ENCODE data around the gene EBLN2.

EBLN2 gene

DNA sequence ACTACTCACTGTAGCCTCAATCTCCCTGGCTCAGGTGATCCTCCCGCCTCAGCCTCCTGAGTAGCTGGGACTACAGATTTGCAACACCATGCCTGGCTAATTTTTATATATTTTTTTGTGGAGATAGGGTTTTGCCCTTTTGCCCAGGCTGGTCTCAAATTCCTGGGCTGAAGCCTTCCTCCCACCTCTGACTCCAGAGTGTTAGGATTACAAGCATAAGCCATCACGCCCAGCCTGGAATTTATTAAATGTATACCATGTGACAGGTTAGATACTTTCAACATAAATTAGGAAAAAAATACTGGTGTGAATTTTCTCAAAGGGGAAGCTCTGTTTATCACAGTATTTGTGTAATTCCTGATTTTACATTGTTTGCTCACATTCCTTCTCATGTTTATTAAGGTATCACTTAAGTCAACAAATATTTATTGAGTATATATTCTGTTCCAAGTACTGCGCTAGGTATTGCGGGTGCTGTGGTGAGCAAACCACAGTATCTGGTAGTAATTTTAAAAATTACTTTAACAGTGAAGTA, 40.1 kb upstream of the EBLN2 start:
- no peak for TF ChIP-seq CTCF (IDR thresholded peaks at IDR 0.05; ENCODE audit: low read length)
- no peak for TF ChIP-seq EZH2 (IDR thresholded peaks at IDR 0.05; ENCODE audit: borderline replicate concordance, low read length)
- Histone ChIP-seq H3K9me3 (ENCODE audit: low read length) (no peaks in the 10 kb centered on the region), H3K4me3 (ENCODE audit: low read depth, low read length, poor library complexity, severe bottlenecking) (no peak overlapping the region), H4K20me1 (ENCODE audit: insufficient read depth, low read length) (no peaks in the 10 kb centered on the region), H3F3A (ENCODE audit: insufficient read depth, low read length) (no peaks in the 10 kb centered on the region), H3K9ac (ENCODE audit: low read length) (no peak overlapping the region), H3K4me2 (ENCODE audit: low read length) (no peak overlapping the region), H3K36me3 (ENCODE audit: insufficient read depth, low read length) (peaks cover 46% of the 10 kb centered on the region), H3K79me2 (ENCODE audit: insufficient read depth, low read length) (peaks cover 100% of the 10 kb centered on the region), H2AFZ (ENCODE audit: low read length) (no peak overlapping the region), H3K9me2 (ENCODE audit: low read depth, low read length) (no peaks in the 10 kb centered on the region), H3K27me3 (ENCODE audit: insufficient read depth, low read length) (no peaks in the 10 kb centered on the region), H3K4me1 (ENCODE audit: insufficient read depth, low read length, severe bottlenecking) (no peaks in the 10 kb centered on the region), H3K27ac (ENCODE audit: low read depth, low read length, poor library complexity, severe bottlenecking) (no peak overlapping the region)

DNA sequence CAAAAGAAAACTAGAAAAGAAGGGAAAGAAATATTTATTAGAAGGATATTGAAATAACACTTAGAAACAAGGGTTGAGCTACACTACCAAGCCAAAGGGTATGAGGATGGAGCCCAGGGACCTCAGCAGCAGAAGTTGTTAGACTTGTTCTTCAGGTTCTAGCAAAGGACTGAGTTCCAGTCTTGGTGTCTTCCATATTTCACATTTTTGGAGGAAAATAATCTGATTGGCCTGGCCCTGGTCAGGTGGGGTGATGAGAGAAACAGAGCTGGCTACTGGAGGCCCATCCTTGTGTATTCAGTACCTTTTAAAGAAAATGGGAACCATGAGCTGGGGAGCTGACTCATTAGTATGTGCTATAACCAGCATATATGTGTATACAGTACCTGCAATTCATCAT, 36.6 kb upstream of the EBLN2 start:
- peaks cover 54% of the 10 kb centered on the region for H3K36me3 ChIP-seq (ENCODE audit: insufficient read depth, low read length)
- H3K27me3 ChIP-seq (ENCODE audit: insufficient read depth, low read length): no peaks in the 10 kb centered on the region
- H3K9me2 ChIP-seq (ENCODE audit: low read depth, low read length): no peaks in the 10 kb centered on the region
- H2AFZ ChIP-seq (ENCODE audit: low read length): no peak overlapping the region
- H3K4me1 ChIP-seq (ENCODE audit: insufficient read depth, low read length, severe bottlenecking): no peaks in the 10 kb centered on the region
- no peaks in the 10 kb centered on the region for H3F3A ChIP-seq (ENCODE audit: insufficient read depth, low read length)
- no peak for TF ChIP-seq CTCF (IDR thresholded peaks at IDR 0.05; ENCODE audit: low read length)
- no peak for TF ChIP-seq EZH2 (IDR thresholded peaks at IDR 0.05; ENCODE audit: borderline replicate concordance, low read length)
- H3K4me3 ChIP-seq (ENCODE audit: low read depth, low read length, poor library complexity, severe bottlenecking): no peak overlapping the region
- no peak overlapping the region for H3K9ac ChIP-seq (ENCODE audit: low read length)
- no peaks in the 10 kb centered on the region for H3K9me3 ChIP-seq (ENCODE audit: low read length)
- H3K79me2 ChIP-seq (ENCODE audit: insufficient read depth, low read length): peaks cover 99% of the 10 kb centered on the region
- no peak overlapping the region for H3K27ac ChIP-seq (ENCODE audit: low read depth, low read length, poor library complexity, severe bottlenecking)
- no peak overlapping the region for H3K4me2 ChIP-seq (ENCODE audit: low read length)
- H4K20me1 ChIP-seq (ENCODE audit: insufficient read depth, low read length): no peaks in the 10 kb centered on the region

DNA sequence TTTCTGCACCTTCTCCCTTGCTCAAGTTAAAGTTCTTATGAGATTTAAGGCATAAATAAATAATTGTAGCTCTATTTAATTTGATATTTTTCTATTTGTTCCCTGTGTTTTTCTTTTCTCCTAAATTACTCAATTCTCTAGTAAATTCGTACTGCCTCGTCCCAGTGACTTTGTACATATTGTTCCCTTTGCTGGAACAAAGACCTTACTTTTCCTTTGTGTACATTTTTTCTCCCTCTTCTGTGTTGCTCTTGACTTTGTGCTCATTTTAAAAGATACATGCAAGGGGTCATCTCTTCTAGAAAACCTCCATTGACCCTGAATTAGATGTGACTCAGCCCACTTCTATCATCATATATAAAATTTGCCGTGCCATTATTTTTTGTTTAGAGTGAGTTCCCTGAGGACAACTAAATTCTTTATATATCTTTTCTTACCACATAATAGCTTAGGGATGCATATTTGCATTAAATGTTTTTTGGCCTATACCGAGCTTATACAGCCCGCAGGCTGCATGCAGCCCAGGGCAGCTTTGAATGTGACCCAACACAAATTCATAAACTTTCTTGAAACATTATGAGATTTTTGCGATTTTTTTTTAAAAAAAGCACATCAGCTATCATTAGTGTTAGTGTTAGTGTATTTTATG, 35.2 kb upstream of the EBLN2 start:
- no peaks in the 10 kb centered on the region for H3K9me3 ChIP-seq (ENCODE audit: low read length)
- H3K4me2 ChIP-seq (ENCODE audit: low read length): no peak overlapping the region
- H4K20me1 ChIP-seq (ENCODE audit: insufficient read depth, low read length): no peaks in the 10 kb centered on the region
- TF ChIP-seq EZH2 (IDR thresholded peaks at IDR 0.05; ENCODE audit: borderline replicate concordance, low read length) (no peak), CTCF (IDR thresholded peaks at IDR 0.05; ENCODE audit: low read length) (no peak)
- no peak overlapping the region for H2AFZ ChIP-seq (ENCODE audit: low read length)
- peaks cover 98% of the 10 kb centered on the region for H3K79me2 ChIP-seq (ENCODE audit: insufficient read depth, low read length)
- no peaks in the 10 kb centered on the region for H3F3A ChIP-seq (ENCODE audit: insufficient read depth, low read length)
- no peaks in the 10 kb centered on the region for H3K27me3 ChIP-seq (ENCODE audit: insufficient read depth, low read length)
- no peaks in the 10 kb centered on the region for H3K9me2 ChIP-seq (ENCODE audit: low read depth, low read length)
- no peaks in the 10 kb centered on the region for H3K4me1 ChIP-seq (ENCODE audit: insufficient read depth, low read length, severe bottlenecking)
- H3K27ac ChIP-seq (ENCODE audit: low read depth, low read length, poor library complexity, severe bottlenecking): no peak overlapping the region
- peaks cover 54% of the 10 kb centered on the region for H3K36me3 ChIP-seq (ENCODE audit: insufficient read depth, low read length)
- no peak overlapping the region for H3K4me3 ChIP-seq (ENCODE audit: low read depth, low read length, poor library complexity, severe bottlenecking)
- no peak overlapping the region for H3K9ac ChIP-seq (ENCODE audit: low read length)

Data from OCI-LY1 (cell line).